Measurements from ENCODE around the gene CCDC85B. TPM values are rescaled to one million over a fixed set of nuclear protein-coding genes. Genes with fewer than 3 reads are reported as not detected.

The CCDC85B gene
- total RNA-seq, 3 donors from 2014 or later, result 77.8 to 116 (median 95.6) TPM

- no peaks in the 10 kb centered on the region for H3K9me3 Mint-ChIP-seq
- H3K4me1 Mint-ChIP-seq (ENCODE audit: low read depth), result peaks cover 31% of the 10 kb centered on the region
- ATAC-seq, result no peak
- H3K4me3 Mint-ChIP-seq, result no peak overlapping the region
- H3K36me3 Mint-ChIP-seq (ENCODE audit: insufficient read depth), result no peaks in the 10 kb centered on the region
- no peak for DNase-seq
- no peaks in the 10 kb centered on the region for H3K27me3 Mint-ChIP-seq (ENCODE audit: low read depth)
Measured at GRCh38 chr11:65931773-65932557, 41.5 kb downstream of the CCDC85B start.

GRCh38 chr11:65932558-65932919, 42.1 kb downstream of the CCDC85B start:
- DNase-seq (no peak), ATAC-seq (no peak)
- Mint-ChIP-seq H3K36me3 (ENCODE audit: insufficient read depth) (no peaks in the 10 kb centered on the region), H3K27me3 (ENCODE audit: low read depth) (no peaks in the 10 kb centered on the region), H3K4me1 (ENCODE audit: low read depth) (peaks cover 25% of the 10 kb centered on the region), H3K9me3 (no peaks in the 10 kb centered on the region), H3K4me3 (no peak overlapping the region)

- DNase-seq (no peak), ATAC-seq (no peak)
- Mint-ChIP-seq H3K9me3 (no peaks in the 10 kb centered on the region), H3K4me1 (ENCODE audit: low read depth) (peaks cover 11% of the 10 kb centered on the region), H3K4me3 (no peak overlapping the region), H3K36me3 (ENCODE audit: insufficient read depth) (no peaks in the 10 kb centered on the region), H3K27me3 (ENCODE audit: low read depth) (no peaks in the 10 kb centered on the region)
Measured at GRCh38 chr11:65934014-65934413, 43.5 kb downstream of the CCDC85B start.

GRCh38 chr11:65937766-65938165, 47.3 kb downstream of the CCDC85B start:
- H3K36me3 Mint-ChIP-seq (ENCODE audit: insufficient read depth), result no peaks in the 10 kb centered on the region
- H3K9me3 Mint-ChIP-seq, result no peaks in the 10 kb centered on the region
- no peaks in the 10 kb centered on the region for H3K27me3 Mint-ChIP-seq (ENCODE audit: low read depth)
- ATAC-seq (no peak), DNase-seq (no peak)
- H3K4me3 Mint-ChIP-seq, result no peak overlapping the region
- peaks cover 5% of the 10 kb centered on the region for H3K4me1 Mint-ChIP-seq (ENCODE audit: low read depth)

Other genes with a start within 250 kb of the CCDC85B start
- 100 to 1,000 TPM; 108 to 118 (median 111) TPM for gene RELA, start 227.8 kb upstream of the CCDC85B start, total RNA-seq
- 10 to 100 TPM; 81.7 to 96.5 (median 85.1) TPM for gene KAT5, start 178.4 kb upstream of the CCDC85B start, total RNA-seq
- 100 to 1,000 TPM in 2 of 3 donors, 10 to 100 TPM in 1; 95.6 to 122 (median 115) TPM for gene RNASEH2C, start 169.9 kb upstream of the CCDC85B start, total RNA-seq
- gene AP5B1, start 109.7 kb upstream of the CCDC85B start, total RNA-seq, result 10 to 100 TPM; 17.3 to 19.4 (median 17.4) TPM
- gene OVOL1, start 103.6 kb upstream of the CCDC85B start, total RNA-seq, result under 1 TPM in 2 of 3 donors, not detected in 1; 0.05 TPM
- gene SNX32, start 56.7 kb upstream of the CCDC85B start, total RNA-seq, result 1 to 10 TPM in 1 of 3 donors, under 1 TPM in 2; 0.52 to 1.4 (median 0.56) TPM
- gene CFL1, start 32.5 kb upstream of the CCDC85B start, total RNA-seq, result 1,000 to 10,000 TPM in 1 of 3 donors, 100 to 1,000 TPM in 2; 944 to 1,135 (median 977) TPM
- gene MUS81, start 30.2 kb upstream of the CCDC85B start, total RNA-seq, result 10 to 100 TPM; 60.8 to 72.9 (median 60.8) TPM
- gene EFEMP2, start 17.9 kb upstream of the CCDC85B start, total RNA-seq, result 1 to 10 TPM; 1.0 to 2.9 (median 2.0) TPM
- gene CTSW, start 10.8 kb upstream of the CCDC85B start, total RNA-seq, result 10 to 100 TPM in 2 of 3 donors, 1 to 10 TPM in 1; 8.4 to 12.3 (median 11.2) TPM
- 10 to 100 TPM; 72.8 to 86.1 (median 83.9) TPM for gene FIBP, start 2.2 kb upstream of the CCDC85B start, total RNA-seq
- gene FOSL1, start 9.7 kb downstream of the CCDC85B start, total RNA-seq, result 10 to 100 TPM; 75.6 to 77.2 (median 76.9) TPM
- 10 to 100 TPM; 13.9 to 15.4 (median 14.0) TPM for gene C11orf68, start 28.4 kb downstream of the CCDC85B start, total RNA-seq
- 100 to 1,000 TPM in 2 of 3 donors, 10 to 100 TPM in 1; 96.1 to 118 (median 106) TPM for gene DRAP1, start 28.8 kb downstream of the CCDC85B start, total RNA-seq
- gene TSGA10IP, start 54.8 kb downstream of the CCDC85B start, total RNA-seq, result not detected
- gene SART1, start 71.1 kb downstream of the CCDC85B start, total RNA-seq, result 100 to 1,000 TPM in 2 of 3 donors, 10 to 100 TPM in 1; 90.8 to 105 (median 100) TPM
- gene EIF1AD, start 111.5 kb downstream of the CCDC85B start, total RNA-seq, result 10 to 100 TPM; 71.4 to 76.9 (median 76.0) TPM
- gene BANF1, start 111.8 kb downstream of the CCDC85B start, total RNA-seq, result 100 to 1,000 TPM; 286 to 337 (median 326) TPM
- gene CST6, start 121.3 kb downstream of the CCDC85B start, total RNA-seq, result 1 to 10 TPM in 1 of 3 donors, under 1 TPM in 2; 0.38 to 1.0 (median 0.45) TPM
- not detected for gene CATSPER1, start 135.8 kb downstream of the CCDC85B start, total RNA-seq
- gene GAL3ST3, start 158.5 kb downstream of the CCDC85B start, total RNA-seq, result not detected
- gene SF3B2, start 161.7 kb downstream of the CCDC85B start, total RNA-seq, result 100 to 1,000 TPM; 368 to 384 (median 376) TPM
- gene PACS1, start 179.6 kb downstream of the CCDC85B start, total RNA-seq, result 10 to 100 TPM; 43.4 to 46.3 (median 44.8) TPM

Data from activated T-cell treated with anti-CD3 and anti-CD28 coated beads, Interleukin-2, amount 50 U/mL, for 4 hours (primary cell).